T-helper 1 cell treated with Interleukin-12 subunit alpha and Interleukin-12 subunit beta and Interleukin-4 antibody, amounts not matched to agents 30 μg/mL and 1 μg/mL, for 36 hours (primary cell): ENCODE measurements around the gene HSPB6.
"Not testable (repeated sequence)": the region's sequence is repeated elsewhere in the genome, so short reads cannot be mapped to it uniquely, and the experiment has no call there.

Experiments used
- H3K27ac Mint-ChIP-seq: one replicate; pipeline ENCODE4 v1.8.0; 2021; ENCODE audit warnings: mild to moderate bottlenecking, mixed read lengths
- H3K27me3 Mint-ChIP-seq: one replicate; pipeline ENCODE4 v1.8.0; 2021; ENCODE audit warnings: low read depth, mixed read lengths
- H3K36me3 Mint-ChIP-seq: one replicate; pipeline ENCODE4 v1.8.0; 2021; ENCODE audit warnings: low read depth, mixed read lengths
- H3K4me1 Mint-ChIP-seq: one replicate; pipeline ENCODE4 v1.8.0; 2021; ENCODE audit warnings: low read depth, mixed read lengths
- H3K4me3 Mint-ChIP-seq: one replicate; pipeline ENCODE4 v1.8.0; 2021; ENCODE audit warnings: mild to moderate bottlenecking, moderate library complexity, mixed read lengths
- H3K9me3 Mint-ChIP-seq: one replicate; pipeline ENCODE4 v1.8.0; 2021; ENCODE audit warnings: mixed read lengths

HSPB6 gene

DNA sequence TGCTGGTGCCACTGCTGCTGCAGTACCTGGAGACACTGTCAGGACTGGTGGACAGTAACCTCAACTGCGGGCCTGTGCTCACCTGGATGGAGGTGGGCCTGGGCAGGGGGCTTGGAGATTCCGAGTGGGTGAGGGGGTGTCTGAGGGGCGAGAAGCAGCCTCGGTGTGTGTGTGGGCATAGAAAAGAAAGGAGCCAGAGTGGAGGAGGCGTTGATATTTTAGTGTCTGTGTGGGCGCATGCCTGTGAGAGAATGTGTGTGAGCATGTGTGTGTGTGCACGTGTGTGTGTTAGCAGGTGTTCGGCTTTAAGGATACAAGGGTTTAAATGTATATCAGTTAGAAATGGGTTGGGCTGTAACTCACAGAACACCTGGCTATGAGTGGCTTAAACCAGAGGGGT, 22.2 kb upstream of the HSPB6 start:
- Mint-ChIP-seq H3K4me3 (no peak overlapping the region), H3K27ac (peak overlapping the region; percentile 67), H3K36me3 (peaks cover 18% of the 10 kb centered on the region)

DNA sequence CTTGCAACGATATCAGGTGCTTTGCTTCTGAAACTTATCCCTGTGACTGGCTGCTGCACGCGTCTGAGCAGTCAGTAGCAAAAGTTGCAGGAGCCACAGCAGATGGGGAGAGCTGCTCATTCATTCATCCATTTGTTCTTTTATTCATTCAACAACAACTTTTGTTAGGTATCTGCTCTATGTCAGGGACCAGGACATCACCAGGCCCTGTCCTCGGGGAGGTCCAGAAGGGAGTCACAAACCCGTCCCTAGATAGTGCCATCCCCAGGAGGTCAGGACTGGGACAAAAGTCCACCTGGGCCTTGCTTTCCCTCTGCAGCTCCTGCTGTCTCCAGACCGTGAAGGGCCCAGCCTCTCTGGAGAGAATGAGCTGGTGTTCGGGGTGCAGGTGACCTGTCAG, 21.1 kb upstream of the HSPB6 start:
- Mint-ChIP-seq H3K4me1 (peaks cover 21% of the 10 kb centered on the region), H3K4me3 (peak overlapping the region; percentile 10), H3K27ac (no peak overlapping the region), H3K9me3 (no peaks in the 10 kb centered on the region), H3K27me3 (no peaks in the 10 kb centered on the region), H3K36me3 (peaks cover 11% of the 10 kb centered on the region)

More for the DNA sequence above, 22.2 kb upstream of the HSPB6 start:
- Mint-ChIP-seq H3K9me3 (no peaks in the 10 kb centered on the region), H3K27me3 (no peaks in the 10 kb centered on the region), H3K4me1 (peaks cover 21% of the 10 kb centered on the region)

DNA sequence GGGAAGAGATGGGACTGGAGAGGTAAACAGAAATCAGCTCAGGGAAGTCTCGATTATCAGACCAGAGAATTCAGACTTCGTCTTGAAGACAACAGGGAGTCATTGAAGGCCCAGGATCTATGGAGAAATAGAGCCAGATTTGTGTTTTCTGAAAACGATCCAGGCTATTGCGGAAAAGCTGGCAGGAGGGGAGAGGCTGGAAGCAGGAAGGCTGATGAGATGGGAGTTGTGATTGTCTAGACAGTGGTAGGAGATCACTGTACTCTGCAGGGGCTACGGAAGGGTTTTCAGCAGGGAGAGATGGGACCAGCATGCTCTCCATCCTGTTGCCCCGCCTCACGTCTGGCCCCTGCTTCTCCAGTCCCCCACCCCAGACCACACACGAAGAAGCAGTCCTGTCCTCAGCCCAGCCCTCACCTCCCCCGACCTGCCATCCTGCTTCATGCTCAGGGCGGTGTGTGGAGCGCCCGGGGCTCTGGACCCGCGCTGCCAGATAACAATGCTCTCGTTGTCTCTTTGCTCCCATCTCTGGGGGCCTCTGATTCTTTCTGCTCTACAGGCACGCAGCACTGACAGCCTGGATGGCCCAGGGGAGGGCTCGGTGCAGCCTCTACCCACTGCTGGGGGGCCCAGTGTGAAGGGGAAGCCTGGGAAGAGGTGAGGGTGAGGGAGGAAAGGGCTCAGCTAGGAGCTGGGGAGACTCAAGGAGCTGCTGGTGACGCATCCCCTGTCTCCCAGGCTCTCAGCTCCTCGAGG, 20.4 kb upstream of the HSPB6 start:
- peak overlapping the region; percentile 51 for H3K4me3 Mint-ChIP-seq
- H3K9me3 Mint-ChIP-seq, result no peaks in the 10 kb centered on the region
- H3K27me3 Mint-ChIP-seq, result no peaks in the 10 kb centered on the region
- H3K36me3 Mint-ChIP-seq, result peaks cover 9% of the 10 kb centered on the region
- H3K27ac Mint-ChIP-seq, result no peak overlapping the region
- H3K4me1 Mint-ChIP-seq, result peaks cover 21% of the 10 kb centered on the region

DNA sequence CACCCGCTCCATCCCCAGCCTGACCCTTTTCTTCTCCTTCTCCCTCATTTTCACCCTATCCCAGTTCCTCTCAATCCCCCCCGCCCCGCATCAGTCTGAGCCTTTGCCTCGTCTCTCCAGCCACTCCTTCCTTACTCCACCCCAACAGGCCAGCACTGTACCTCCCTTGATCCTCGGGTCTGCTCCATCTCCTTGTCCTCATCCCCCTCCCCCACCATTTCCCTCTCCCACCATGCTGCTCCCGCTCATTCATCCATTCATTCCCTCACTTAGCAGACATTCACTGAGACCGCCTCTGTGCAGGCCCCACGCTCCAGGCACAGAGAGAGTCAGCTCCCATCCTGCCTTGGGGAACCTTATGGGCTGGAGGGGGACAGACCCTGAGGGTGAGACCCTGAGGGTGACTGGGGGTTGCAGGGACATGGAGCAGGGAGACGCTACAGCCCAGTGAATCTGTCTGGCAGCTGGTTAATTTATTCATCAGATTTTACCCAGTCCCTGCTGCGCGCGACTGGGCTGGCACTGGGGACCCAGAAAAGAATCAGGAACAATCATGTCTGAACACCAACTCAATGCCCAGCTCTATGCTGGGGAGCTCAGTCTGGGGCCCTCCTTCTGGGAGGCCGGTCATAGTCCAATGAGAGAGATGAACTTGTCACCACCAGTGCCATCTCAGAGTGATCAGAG, 19.4 kb upstream of the HSPB6 start:
- H3K36me3 Mint-ChIP-seq, result peaks cover 6% of the 10 kb centered on the region
- H3K4me3 Mint-ChIP-seq, result peak overlapping the region; percentile 87
- no peaks in the 10 kb centered on the region for H3K27me3 Mint-ChIP-seq
- H3K9me3 Mint-ChIP-seq, result no peaks in the 10 kb centered on the region
- H3K4me1 Mint-ChIP-seq, result peaks cover 21% of the 10 kb centered on the region
- peak overlapping the region; percentile 79 for H3K27ac Mint-ChIP-seq

DNA sequence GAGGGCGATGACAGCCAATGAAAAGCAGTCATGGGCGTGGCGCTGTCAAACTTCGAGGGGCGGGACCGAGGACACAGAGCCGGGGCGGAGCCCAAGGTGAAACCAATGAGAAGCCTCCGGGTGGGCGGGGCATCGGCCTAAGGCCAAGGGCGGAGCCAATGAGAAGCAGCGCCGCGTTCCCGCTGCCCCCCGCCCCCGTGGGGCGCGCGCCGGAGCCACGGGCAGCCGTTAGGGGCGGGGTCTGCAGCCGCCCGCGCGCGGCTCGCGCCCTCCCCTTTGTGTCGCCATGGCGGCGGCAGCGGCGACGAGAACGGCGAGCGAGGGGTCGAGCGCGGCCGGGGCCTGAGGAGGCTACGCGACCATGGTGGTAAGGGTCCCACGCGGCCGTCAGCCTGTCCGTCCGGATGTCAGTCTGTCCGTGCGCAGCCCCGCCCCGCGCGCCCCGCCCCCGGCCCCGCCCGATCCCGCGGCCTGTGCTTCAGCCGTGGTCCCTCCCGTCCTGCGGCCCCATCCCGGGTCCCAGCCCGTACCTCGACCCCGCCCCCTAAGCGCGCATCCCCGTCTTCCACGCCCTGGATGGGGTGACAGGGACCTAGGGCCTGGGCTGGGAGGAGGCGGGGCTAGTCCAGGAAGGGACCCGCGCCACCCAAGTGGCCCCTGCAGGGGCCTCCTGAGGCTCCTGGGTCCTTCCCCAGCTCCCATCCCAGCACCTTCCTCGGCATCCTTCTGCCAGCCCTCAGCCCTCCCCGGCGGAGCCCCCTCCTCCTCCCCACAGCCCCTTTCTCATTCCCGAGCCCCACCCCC, 18.7 kb upstream of the HSPB6 start, which contains the start of gene ARHGAP33:
TSS of gene ARHGAP33 (plus strand) at position 267 of the 804 bp plus-strand sequence. CDS start at position 362, 95 bp downstream.
- Mint-ChIP-seq H3K27ac (peak within 1 kb of the TSS; percentile 79), H3K4me3 (peak within 1 kb of the TSS; percentile 87), H3K27me3 (no peaks in the 10 kb centered on the region), H3K9me3 (no peaks in the 10 kb centered on the region), H3K4me1 (peaks cover 21% of the 10 kb centered on the region), H3K36me3 (peaks cover 4% of the 10 kb centered on the region)

DNA sequence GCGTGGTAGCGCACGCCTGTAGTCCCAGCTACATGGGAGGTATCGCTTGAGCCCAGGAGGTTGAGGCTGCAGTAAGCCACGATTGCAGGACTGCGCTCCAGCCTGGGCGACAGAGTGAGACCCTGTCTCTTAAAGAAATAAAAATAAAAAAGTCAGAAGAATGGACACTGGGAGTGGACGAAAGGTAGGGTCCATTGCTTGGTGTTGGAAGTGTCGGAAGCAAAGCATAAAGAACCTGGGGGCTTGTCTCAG, 18.1 kb upstream of the HSPB6 start:
- no peaks in the 10 kb centered on the region for H3K9me3 Mint-ChIP-seq
- H3K36me3 Mint-ChIP-seq, result peaks cover 4% of the 10 kb centered on the region
- peaks cover 21% of the 10 kb centered on the region for H3K4me1 Mint-ChIP-seq
- peak overlapping the region; percentile 61 for H3K27ac Mint-ChIP-seq
- H3K4me3 Mint-ChIP-seq, result peak overlapping the region; percentile 87
- H3K27me3 Mint-ChIP-seq, result no peaks in the 10 kb centered on the region

DNA sequence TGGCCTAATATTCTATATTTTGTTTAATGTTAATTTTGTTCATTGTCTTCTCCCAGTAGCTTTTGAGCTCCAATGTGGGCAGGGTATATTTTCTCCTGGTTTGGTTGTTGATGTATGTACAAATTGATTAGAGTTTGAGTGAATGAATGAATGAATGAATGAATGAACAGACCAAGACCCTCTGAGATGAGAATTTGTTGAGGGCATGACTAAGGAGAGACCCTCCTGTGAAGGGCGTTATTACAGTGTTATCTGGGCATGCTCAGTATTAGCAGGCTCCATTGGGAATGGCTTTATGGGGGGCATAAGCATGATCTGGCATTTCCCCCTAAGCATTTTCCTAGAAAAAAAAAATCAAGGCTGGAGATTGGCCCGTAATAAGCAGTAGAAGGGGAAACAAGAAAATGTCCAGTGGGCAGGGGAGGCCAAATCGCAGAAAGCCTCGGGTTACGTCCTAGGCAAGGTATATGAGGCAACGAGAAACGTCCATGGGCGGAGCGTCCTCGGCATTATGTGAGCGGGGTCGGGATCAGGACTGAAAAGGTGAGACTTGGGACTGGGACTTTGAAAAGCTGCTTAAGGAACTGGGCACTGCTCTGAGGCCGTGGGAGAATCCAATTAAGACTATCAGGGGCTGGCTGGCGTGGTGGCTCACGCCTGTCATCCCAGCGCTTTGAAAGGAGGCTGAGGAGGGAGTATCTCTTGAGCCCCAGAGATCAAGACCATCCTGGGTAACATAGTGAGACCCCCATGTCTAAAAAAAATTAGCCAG, 17.6 kb upstream of the HSPB6 start:
- H3K4me1 Mint-ChIP-seq, result peaks cover 21% of the 10 kb centered on the region
- H3K36me3 Mint-ChIP-seq, result peaks cover 4% of the 10 kb centered on the region
- peak overlapping the region; percentile 87 for H3K4me3 Mint-ChIP-seq
- no peaks in the 10 kb centered on the region for H3K27me3 Mint-ChIP-seq
- no peak overlapping the region for H3K27ac Mint-ChIP-seq
- H3K9me3 Mint-ChIP-seq, result no peaks in the 10 kb centered on the region

DNA sequence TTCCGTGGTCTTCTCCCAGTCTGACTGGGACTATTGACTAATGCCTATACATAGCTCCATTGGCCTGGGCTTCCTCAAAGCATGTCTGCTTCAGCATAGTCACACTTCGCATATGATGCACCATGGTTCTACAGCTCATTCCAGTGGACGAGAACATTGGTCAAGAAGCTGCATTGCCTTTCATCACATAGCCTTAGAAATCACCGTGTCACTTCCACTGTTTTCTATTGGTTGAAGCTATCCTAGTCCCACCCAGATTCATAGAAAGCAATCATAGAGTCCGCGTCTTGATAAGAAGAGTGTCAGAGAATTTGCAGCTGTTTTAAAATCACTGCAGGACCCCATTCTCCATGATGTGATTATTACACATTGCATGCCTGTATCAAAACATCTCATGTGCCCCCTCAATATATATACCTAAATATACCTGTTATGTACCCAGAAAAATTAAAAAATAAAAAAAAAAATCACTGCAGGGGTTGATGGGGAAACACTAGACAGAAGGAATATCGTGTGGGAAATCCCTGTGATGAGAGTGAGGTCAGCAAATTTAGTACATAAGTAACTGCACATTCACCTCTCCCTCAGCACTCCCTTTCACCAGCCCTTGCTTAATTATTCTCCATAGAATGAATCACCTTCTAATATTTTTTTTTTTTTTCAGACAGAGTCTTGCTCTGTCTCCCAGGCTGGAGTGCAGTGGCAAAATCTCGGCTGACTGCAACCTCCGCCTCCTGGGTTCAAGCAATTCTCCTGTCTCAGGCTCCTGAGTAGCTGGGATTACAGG, 16.4 kb upstream of the HSPB6 start:
- H3K27me3 Mint-ChIP-seq, result no peaks in the 10 kb centered on the region
- H3K9me3 Mint-ChIP-seq, result no peaks in the 10 kb centered on the region
- no peak overlapping the region for H3K4me3 Mint-ChIP-seq
- peaks cover 9% of the 10 kb centered on the region for H3K36me3 Mint-ChIP-seq
- H3K27ac Mint-ChIP-seq, result no peak overlapping the region
- H3K4me1 Mint-ChIP-seq, result peaks cover 21% of the 10 kb centered on the region

DNA sequence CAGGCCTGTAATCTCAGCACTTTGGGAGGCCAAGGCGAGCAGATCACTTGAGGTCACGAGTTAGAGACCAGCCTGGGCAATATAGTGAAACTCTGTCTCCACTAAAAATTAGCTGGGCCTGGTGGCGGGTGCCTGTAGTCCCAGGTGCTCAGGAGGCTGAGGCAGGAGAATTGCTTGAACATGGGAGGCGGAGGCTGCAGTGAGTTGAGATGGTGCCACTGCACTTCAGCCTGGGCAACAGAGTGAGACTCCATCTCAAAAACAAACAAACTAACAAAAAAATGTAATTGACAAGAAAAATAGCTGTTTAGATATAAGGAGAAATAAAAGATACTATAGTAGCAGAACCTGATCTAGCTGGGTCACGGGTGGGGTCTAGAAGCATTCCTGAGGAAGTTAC, 15.5 kb upstream of the HSPB6 start:
- H3K27ac Mint-ChIP-seq, H3K4me3 Mint-ChIP-seq, H3K27me3 Mint-ChIP-seq, H3K36me3 Mint-ChIP-seq, H3K9me3 Mint-ChIP-seq: not testable (repeated sequence)
- peaks cover 21% of the 10 kb centered on the region for H3K4me1 Mint-ChIP-seq

DNA sequence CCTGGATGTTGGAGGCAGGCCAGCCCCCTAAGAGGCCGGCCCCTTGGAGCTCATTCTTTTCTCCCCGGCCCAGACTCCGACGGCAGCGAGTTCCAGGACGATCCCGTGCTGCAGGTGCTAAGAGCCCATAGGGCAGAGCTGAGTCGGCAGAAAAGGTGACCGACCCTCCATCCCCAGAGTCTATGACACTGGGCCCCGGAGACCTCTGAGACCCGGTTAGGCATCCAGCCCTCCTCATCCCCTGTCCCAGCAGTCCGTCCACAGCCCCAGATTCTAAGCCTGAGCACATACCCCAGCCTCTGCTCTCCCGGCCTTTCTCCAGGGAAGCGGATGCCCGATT, 11.2 kb upstream of the HSPB6 start:
- peaks cover 5% of the 10 kb centered on the region for H3K4me1 Mint-ChIP-seq
- peaks cover 9% of the 10 kb centered on the region for H3K36me3 Mint-ChIP-seq
- no peaks in the 10 kb centered on the region for H3K9me3 Mint-ChIP-seq
- H3K27me3 Mint-ChIP-seq, result no peaks in the 10 kb centered on the region
- no peak overlapping the region for H3K27ac Mint-ChIP-seq
- H3K4me3 Mint-ChIP-seq, result no peak overlapping the region

DNA sequence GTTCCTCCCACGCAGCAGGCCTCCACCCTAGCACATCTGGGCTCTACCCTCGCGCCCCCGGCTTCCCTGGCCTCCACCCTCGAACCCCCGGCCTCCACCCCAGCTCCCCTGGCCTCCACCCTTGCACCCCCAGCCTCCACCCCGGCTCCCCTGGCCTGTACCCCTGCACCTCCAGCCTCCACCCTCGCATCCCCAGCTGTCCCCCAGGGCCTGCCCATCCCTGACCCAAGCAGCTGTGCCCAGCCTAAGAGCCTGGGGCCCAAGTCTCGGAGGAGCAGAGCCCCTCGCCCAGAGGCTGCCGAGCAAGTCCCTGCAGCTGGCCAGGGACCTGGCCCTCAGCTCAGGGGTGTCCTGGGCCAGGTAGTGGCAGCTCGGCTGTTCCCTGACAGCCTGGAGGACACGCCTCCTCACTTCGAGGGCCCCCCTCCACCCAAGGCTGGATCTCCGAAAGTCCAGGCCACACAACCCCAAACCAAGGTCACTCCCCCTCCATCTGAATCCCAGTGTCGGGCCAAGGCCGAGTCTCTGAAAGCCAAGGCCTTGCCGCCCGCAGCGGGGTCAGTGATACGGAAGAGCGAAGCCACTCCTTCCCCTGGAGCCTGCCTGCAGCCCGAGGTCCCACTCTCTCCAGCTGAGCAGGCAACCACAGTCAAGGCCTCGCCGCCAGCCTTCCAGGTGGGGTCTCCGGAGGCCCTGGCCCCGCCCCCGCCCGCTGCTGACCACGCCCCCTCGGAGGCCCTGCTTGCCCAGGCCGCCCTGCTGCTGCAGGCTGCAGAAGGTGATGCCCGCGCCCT, 10.7 kb upstream of the HSPB6 start:
- Mint-ChIP-seq H3K27me3 (no peaks in the 10 kb centered on the region), H3K9me3 (no peaks in the 10 kb centered on the region), H3K36me3 (peaks cover 9% of the 10 kb centered on the region), H3K4me3 (no peak overlapping the region), H3K27ac (no peak overlapping the region), H3K4me1 (peaks cover 5% of the 10 kb centered on the region)

DNA sequence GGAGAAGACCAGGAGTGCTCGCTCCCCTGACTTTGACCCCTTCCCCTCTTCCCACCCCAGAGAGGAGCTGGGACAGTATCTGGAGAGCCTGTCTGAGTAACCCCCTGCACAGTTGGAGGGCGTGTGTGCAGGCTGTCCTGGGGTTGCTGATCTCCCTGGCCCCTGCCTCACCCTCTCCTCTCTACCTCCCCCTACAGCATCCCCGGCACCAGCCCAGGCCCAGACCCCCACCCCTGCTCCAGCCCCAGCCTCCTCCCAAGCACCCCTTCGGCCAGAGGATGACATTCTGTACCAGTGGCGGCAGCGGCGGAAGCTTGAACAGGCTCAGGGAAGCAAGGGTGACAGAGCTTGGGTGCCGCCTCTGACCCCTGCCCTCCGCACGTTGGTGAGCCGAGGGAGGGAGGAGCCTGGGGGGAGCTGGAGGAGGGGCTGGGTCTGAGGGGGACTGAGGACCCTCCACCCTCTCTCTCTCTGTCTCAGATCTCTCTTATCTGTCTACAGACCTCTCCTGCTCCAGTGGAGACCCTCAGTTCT, 9.8 kb upstream of the HSPB6 start:
- no peaks in the 10 kb centered on the region for H3K9me3 Mint-ChIP-seq
- H3K27me3 Mint-ChIP-seq, result no peaks in the 10 kb centered on the region
- no peak overlapping the region for H3K4me3 Mint-ChIP-seq
- H3K27ac Mint-ChIP-seq, result no peak overlapping the region
- H3K4me1 Mint-ChIP-seq, result peaks cover 5% of the 10 kb centered on the region
- H3K36me3 Mint-ChIP-seq, result peaks cover 14% of the 10 kb centered on the region
